ENCODE measurements around the gene TMCO4.
"Not testable (repeated sequence)": the region's sequence is repeated elsewhere in the genome, so short reads cannot be mapped to it uniquely, and the experiment has no call there.

TMCO4 gene

DNA sequence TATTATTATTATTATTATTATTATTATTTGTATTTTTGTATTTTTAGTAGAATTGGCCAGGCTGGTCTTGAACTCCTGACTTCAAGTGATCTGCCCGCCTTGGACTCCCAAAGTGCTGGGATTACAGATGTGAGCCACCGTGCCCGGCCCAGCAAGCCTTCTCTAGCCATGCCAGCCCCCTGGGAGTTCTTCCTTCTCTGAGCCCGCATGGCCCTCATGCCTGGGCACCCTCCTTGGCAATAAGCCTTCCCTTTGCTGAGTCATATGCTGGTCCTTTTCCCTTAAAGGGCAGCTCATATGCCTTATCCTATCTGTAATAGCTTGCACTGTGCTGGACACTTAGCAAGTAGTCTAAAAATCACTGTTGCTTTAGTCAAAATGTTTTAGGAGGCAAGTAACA is 164.1 kb downstream of the TMCO4 start:
- no peak for TF ChIP-seq OSR1 (CRISPR knock-in tag; IDR thresholded peaks at IDR 0.05)
- no peak for TF ChIP-seq ZC3H10 (CRISPR knock-in tag; IDR thresholded peaks at IDR 0.05)
- no peak for TF ChIP-seq ESRRG (CRISPR knock-in tag; IDR thresholded peaks at IDR 0.05)
- TF ChIP-seq, protein P1, sequence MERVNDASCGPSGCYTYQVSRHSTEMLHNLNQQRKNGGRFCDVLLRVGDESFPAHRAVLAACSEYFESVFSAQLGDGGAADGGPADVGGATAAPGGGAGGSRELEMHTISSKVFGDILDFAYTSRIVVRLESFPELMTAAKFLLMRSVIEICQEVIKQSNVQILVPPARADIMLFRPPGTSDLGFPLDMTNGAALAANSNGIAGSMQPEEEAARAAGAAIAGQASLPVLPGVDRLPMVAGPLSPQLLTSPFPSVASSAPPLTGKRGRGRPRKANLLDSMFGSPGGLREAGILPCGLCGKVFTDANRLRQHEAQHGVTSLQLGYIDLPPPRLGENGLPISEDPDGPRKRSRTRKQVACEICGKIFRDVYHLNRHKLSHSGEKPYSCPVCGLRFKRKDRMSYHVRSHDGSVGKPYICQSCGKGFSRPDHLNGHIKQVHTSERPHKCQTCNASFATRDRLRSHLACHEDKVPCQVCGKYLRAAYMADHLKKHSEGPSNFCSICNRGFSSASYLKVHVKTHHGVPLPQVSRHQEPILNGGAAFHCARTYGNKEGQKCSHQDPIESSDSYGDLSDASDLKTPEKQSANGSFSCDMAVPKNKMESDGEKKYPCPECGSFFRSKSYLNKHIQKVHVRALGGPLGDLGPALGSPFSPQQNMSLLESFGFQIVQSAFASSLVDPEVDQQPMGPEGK (CRISPR knock-in tag; IDR thresholded peaks at IDR 0.05; ENCODE audit: borderline replicate concordance): no peak
- TF ChIP-seq PPARA (CRISPR knock-in tag; IDR thresholded peaks at IDR 0.05; ENCODE audit: borderline replicate concordance): no peak
- TF ChIP-seq ZNF565 (CRISPR knock-in tag; conservative IDR thresholded peaks at IDR 0.05; ENCODE audit: low read depth): no peak
- TF ChIP-seq ZFP3 (CRISPR knock-in tag; IDR thresholded peaks at IDR 0.05): no peak
- ATAC-seq: peak; percentile 54

DNA sequence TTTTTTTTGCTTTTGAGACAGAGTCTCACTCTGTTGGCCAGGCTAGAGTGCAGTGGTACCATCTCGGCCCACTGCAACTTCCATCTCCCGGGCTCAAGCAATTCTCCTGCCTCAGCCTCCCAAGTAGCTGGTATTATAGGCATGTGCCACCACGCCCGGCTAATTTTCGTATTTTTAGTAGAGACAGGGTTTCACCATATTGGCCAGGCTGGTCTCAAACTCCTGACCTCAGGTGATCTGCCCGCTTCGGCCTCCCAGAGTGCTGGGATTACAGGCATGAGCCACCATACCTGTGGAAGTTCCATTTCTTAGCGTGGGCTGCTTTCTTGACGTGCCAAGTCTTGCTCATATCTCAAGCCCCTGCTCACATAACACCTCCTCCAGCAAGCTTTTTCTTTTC is 164.7 kb downstream of the TMCO4 start:
- not testable (repeated sequence) for ATAC-seq

DNA sequence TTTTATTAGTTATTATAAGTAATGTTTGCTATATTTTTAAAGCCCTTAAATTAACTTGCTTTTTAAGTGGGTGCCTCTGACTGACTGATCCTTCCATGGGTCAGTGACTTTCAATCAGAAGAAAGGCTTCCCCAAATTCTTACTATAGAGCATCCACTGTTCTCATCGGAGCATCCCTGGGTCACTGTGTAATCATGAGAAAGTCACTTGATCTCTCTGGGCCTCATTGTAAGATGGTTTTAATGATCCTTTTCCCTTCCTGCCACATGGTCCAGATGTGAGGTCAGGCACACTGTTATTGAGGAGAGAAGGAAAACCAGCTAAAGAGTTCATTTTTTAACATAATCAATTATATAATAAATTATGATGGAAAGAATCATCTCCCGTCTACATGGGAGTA is 166.6 kb downstream of the TMCO4 start:
- TF ChIP-seq, protein P2, sequence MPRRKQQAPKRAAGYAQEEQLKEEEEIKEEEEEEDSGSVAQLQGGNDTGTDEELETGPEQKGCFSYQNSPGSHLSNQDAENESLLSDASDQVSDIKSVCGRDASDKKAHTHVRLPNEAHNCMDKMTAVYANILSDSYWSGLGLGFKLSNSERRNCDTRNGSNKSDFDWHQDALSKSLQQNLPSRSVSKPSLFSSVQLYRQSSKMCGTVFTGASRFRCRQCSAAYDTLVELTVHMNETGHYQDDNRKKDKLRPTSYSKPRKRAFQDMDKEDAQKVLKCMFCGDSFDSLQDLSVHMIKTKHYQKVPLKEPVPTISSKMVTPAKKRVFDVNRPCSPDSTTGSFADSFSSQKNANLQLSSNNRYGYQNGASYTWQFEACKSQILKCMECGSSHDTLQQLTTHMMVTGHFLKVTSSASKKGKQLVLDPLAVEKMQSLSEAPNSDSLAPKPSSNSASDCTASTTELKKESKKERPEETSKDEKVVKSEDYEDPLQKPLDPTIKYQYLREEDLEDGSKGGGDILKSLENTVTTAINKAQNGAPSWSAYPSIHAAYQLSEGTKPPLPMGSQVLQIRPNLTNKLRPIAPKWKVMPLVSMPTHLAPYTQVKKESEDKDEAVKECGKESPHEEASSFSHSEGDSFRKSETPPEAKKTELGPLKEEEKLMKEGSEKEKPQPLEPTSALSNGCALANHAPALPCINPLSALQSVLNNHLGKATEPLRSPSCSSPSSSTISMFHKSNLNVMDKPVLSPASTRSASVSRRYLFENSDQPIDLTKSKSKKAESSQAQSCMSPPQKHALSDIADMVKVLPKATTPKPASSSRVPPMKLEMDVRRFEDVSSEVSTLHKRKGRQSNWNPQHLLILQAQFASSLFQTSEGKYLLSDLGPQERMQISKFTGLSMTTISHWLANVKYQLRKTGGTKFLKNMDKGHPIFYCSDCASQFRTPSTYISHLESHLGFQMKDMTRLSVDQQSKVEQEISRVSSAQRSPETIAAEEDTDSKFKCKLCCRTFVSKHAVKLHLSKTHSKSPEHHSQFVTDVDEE (CRISPR knock-in tag; IDR thresholded peaks at IDR 0.05): no peak
- TF ChIP-seq CSDC2 (CRISPR knock-in tag; IDR thresholded peaks at IDR 0.05) (no peak), TOX (CRISPR knock-in tag; IDR thresholded peaks at IDR 0.05; ENCODE audit: borderline replicate concordance) (no peak), ZFP3 (CRISPR knock-in tag; IDR thresholded peaks at IDR 0.05) (no peak), ZFP30 (CRISPR knock-in tag; IDR thresholded peaks at IDR 0.05) (no peak), RARB (CRISPR knock-in tag; IDR thresholded peaks at IDR 0.05) (no peak), ZNF565 (CRISPR knock-in tag; conservative IDR thresholded peaks at IDR 0.05; ENCODE audit: low read depth) (no peak), ISL1 (CRISPR knock-in tag; IDR thresholded peaks at IDR 0.05) (no peak), BACH2 (CRISPR knock-in tag; IDR thresholded peaks at IDR 0.05; ENCODE audit: borderline replicate concordance) (no peak), SNAI2 (CRISPR knock-in tag; IDR thresholded peaks at IDR 0.05) (no peak), GLIS3 (CRISPR knock-in tag; IDR thresholded peaks at IDR 0.05) (no peak), PPARA (CRISPR knock-in tag; IDR thresholded peaks at IDR 0.05; ENCODE audit: borderline replicate concordance) (no peak), ARNTL (CRISPR knock-in tag; IDR thresholded peaks at IDR 0.05; ENCODE audit: borderline replicate concordance, low read depth) (no peak), TCF4 (CRISPR knock-in tag; IDR thresholded peaks at IDR 0.05; ENCODE audit: borderline replicate concordance) (no peak), ESRRG (CRISPR knock-in tag; IDR thresholded peaks at IDR 0.05) (no peak)
- TF ChIP-seq, protein P3, sequence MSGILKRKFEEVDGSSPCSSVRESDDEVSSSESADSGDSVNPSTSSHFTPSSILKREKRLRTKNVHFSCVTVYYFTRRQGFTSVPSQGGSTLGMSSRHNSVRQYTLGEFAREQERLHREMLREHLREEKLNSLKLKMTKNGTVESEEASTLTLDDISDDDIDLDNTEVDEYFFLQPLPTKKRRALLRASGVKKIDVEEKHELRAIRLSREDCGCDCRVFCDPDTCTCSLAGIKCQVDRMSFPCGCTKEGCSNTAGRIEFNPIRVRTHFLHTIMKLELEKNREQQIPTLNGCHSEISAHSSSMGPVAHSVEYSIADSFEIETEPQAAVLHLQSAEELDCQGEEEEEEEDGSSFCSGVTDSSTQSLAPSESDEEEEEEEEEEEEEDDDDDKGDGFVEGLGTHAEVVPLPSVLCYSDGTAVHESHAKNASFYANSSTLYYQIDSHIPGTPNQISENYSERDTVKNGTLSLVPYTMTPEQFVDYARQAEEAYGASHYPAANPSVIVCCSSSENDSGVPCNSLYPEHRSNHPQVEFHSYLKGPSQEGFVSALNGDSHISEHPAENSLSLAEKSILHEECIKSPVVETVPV (CRISPR knock-in tag; IDR thresholded peaks at IDR 0.05): no peak
- TF ChIP-seq, protein P4, sequence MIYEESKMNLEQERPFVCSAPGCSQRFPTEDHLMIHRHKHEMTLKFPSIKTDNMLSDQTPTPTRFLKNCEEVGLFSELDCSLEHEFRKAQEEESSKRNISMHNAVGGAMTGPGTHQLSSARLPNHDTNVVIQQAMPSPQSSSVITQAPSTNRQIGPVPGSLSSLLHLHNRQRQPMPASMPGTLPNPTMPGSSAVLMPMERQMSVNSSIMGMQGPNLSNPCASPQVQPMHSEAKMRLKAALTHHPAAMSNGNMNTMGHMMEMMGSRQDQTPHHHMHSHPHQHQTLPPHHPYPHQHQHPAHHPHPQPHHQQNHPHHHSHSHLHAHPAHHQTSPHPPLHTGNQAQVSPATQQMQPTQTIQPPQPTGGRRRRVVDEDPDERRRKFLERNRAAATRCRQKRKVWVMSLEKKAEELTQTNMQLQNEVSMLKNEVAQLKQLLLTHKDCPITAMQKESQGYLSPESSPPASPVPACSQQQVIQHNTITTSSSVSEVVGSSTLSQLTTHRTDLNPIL (CRISPR knock-in tag; IDR thresholded peaks at IDR 0.05; ENCODE audit: low read depth): no peak
- TF ChIP-seq, protein P5, sequence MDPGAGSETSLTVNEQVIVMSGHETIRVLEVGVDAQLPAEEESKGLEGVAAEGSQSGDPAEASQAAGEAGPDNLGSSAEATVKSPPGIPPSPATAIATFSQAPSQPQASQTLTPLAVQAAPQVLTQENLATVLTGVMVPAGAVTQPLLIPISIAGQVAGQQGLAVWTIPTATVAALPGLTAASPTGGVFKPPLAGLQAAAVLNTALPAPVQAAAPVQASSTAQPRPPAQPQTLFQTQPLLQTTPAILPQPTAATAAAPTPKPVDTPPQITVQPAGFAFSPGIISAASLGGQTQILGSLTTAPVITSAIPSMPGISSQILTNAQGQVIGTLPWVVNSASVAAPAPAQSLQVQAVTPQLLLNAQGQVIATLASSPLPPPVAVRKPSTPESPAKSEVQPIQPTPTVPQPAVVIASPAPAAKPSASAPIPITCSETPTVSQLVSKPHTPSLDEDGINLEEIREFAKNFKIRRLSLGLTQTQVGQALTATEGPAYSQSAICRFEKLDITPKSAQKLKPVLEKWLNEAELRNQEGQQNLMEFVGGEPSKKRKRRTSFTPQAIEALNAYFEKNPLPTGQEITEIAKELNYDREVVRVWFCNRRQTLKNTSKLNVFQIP (CRISPR knock-in tag; IDR thresholded peaks at IDR 0.05; ENCODE audit: borderline replicate concordance, low read depth): no peak
- TF ChIP-seq, protein P1 (CRISPR knock-in tag; IDR thresholded peaks at IDR 0.05; ENCODE audit: borderline replicate concordance): no peak
- no peak for ATAC-seq
